Kidney (tissue), 14 donors: ENCODE measurements around the gene KRT33B. TPM values are rescaled to one million over a fixed set of nuclear protein-coding genes. Genes with fewer than 3 reads are reported as not detected.
A peak's percentile ranks its signal among the peaks of the same experiment; 100 is the strongest.

Source experiments
- DNase-seq, 5 donors: peaks; one replicate each; pipeline ENCODE4 v3.0.0-alpha.2; 2013 to 2020
- FAIRE-seq: peaks from 2 replicates; lab custom pipeline; 2012; peaks lifted over from hg19 to GRCh38; lab: Jason Lieb, UNC
- H3K27ac ChIP-seq, 2 donors: one replicate each; pipeline ENCODE4 v1.7.0; 2013; ENCODE audit warnings: low read depth in 2 of 2, low read length in 2 of 2, inconsistent platforms in 1 of 2
- H3K27me3 ChIP-seq: one replicate; pipeline ENCODE4 v1.7.1; 2013; ENCODE audit warnings: low read length, inconsistent platforms; ENCODE audit not compliant: control insufficient read depth, insufficient read depth
- H3K36me3 ChIP-seq, 3 donors: one replicate each; pipeline versions ENCODE4 v1.7.0 to v1.7.1; 2013; ENCODE audit warnings: low read length in 3 of 3, control low read depth in 1 of 3, inconsistent platforms in 1 of 3; ENCODE audit not compliant: insufficient read depth in 3 of 3, control insufficient read depth in 2 of 3
- H3K4me1 ChIP-seq, 3 donors: one replicate each; pipeline versions ENCODE4 v1.7.0 to v1.7.1; 2013; ENCODE audit warnings: low read length in 3 of 3, inconsistent platforms in 1 of 3, low read depth in 1 of 3; ENCODE audit not compliant: control insufficient read depth in 2 of 3, insufficient read depth in 2 of 3
- H3K4me3 ChIP-seq, 3 donors: one replicate each; pipeline versions ENCODE4 v1.7.0 to v1.8.1; 2013; ENCODE audit warnings: low read length in 3 of 3, control low read depth in 1 of 3, inconsistent platforms in 1 of 3
- H3K9ac ChIP-seq, 3 donors: one replicate each; pipeline versions ENCODE4 v1.7.0 to v1.7.1; 2013; ENCODE audit warnings: low read length in 3 of 3, control low read depth in 1 of 3, inconsistent platforms in 1 of 3
- H3K9me3 ChIP-seq, 3 donors: one replicate each; pipeline versions ENCODE4 v1.7.0 to v1.7.1; 2013; ENCODE audit warnings: low read length in 3 of 3, control low read depth in 1 of 3, inconsistent platforms in 1 of 3; ENCODE audit not compliant: control insufficient read depth in 2 of 3, insufficient read depth in 1 of 3
- intact Hi-C: fragments of 100-400 bp; cut with DNase I; formaldehyde crosslinking; loops from one replicate; pipeline ENCODE4 v1.11.1; 2022
- polyA plus RNA-seq: library from polyadenylated mRNA; stranded (reverse); fragments of 350-450 nt; fragmentation: Illumina TruSeq; extraction: RNeasy Lipid Tissue Mini Kit (QIAGEN cat#74804); gene quantifications from one replicate; pipeline ENCODE4 v1.2.3, GENCODE V29; 2014; ENCODE audit warnings: low read depth, low replicate concordance; ENCODE audit not compliant: insufficient read depth
- total RNA-seq: library from RNA; stranded (reverse); fragmentation: NEBNext Ultra II Directional; extraction: Animal tissue kit (Norgen Biotek cat#: 25700); gene quantifications from one replicate; pipeline ENCODE4 v1.2.1, GENCODE V29; 2021
- TF ChIP-seq, protein P1 (sequence below): IDR thresholded peaks from 3 replicates; pipeline ENCODE4 v1.5.1; 2012; ENCODE audit warnings: mild to moderate bottlenecking, moderate library complexity, borderline replicate concordance; ENCODE audit not compliant: insufficient read depth; ENCODE audit errors: extremely low read depth
- donor health status: control.
- donor health status: control.
- donor health status: control.
- donor health status: control.
- donor health status: control.
- donor health status: DM: yes; HTN: yes; CAD: no.
- donor health status: Normal renal cell carcinoma (clear cell type).

Gene KRT33B
- total and polyA plus RNA-seq, 2 donors from 2014 or later = not detected

- FAIRE-seq = no peak
Observed at GRCh38 chr17:41340494-41340893, 29.1 kb downstream of the KRT33B start.

GRCh38 chr17:41339571-41340172 lies 29.9 kb downstream of the KRT33B start:
- no peak for FAIRE-seq
- TF ChIP-seq, protein P1, sequence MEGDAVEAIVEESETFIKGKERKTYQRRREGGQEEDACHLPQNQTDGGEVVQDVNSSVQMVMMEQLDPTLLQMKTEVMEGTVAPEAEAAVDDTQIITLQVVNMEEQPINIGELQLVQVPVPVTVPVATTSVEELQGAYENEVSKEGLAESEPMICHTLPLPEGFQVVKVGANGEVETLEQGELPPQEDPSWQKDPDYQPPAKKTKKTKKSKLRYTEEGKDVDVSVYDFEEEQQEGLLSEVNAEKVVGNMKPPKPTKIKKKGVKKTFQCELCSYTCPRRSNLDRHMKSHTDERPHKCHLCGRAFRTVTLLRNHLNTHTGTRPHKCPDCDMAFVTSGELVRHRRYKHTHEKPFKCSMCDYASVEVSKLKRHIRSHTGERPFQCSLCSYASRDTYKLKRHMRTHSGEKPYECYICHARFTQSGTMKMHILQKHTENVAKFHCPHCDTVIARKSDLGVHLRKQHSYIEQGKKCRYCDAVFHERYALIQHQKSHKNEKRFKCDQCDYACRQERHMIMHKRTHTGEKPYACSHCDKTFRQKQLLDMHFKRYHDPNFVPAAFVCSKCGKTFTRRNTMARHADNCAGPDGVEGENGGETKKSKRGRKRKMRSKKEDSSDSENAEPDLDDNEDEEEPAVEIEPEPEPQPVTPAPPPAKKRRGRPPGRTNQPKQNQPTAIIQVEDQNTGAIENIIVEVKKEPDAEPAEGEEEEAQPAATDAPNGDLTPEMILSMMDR = no peak
- Histone ChIP-seq H3K9me3 (no peaks in the 10 kb centered on the region), H3K27ac (no peak overlapping the region), H3K27me3 (no peaks in the 10 kb centered on the region), H3K9ac (no peak overlapping the region), H3K36me3 (no peaks in the 10 kb centered on the region), H3K4me1 (peaks cover 0 to 2% (median 2%) of the 10 kb centered on the region in 3 donors), H3K4me3 (no peak overlapping the region)
- intact Hi-C loops = no loop called here
- peak in 1 of 5 donors; percentile 51 for DNase-seq

More at GRCh38 chr17:41340494-41340893, 29.1 kb downstream of the KRT33B start:
- no peak overlapping the region for H3K9ac ChIP-seq
- intact Hi-C loops = no loop called here
- no peaks in the 10 kb centered on the region for H3K9me3 ChIP-seq
- TF ChIP-seq, protein P1 = no peak
- no peaks in the 10 kb centered on the region for H3K27me3 ChIP-seq
- H3K36me3 ChIP-seq = no peaks in the 10 kb centered on the region
- H3K4me1 ChIP-seq = peaks cover 0 to 2% (median 2%) of the 10 kb centered on the region in 3 donors
- peak overlapping the region in 1 of 2 donors; percentile 7 for H3K27ac ChIP-seq
- peak in 4 of 5 donors; percentile 76 to 87 (median 81) for DNase-seq
- H3K4me3 ChIP-seq = no peak overlapping the region

DNA sequence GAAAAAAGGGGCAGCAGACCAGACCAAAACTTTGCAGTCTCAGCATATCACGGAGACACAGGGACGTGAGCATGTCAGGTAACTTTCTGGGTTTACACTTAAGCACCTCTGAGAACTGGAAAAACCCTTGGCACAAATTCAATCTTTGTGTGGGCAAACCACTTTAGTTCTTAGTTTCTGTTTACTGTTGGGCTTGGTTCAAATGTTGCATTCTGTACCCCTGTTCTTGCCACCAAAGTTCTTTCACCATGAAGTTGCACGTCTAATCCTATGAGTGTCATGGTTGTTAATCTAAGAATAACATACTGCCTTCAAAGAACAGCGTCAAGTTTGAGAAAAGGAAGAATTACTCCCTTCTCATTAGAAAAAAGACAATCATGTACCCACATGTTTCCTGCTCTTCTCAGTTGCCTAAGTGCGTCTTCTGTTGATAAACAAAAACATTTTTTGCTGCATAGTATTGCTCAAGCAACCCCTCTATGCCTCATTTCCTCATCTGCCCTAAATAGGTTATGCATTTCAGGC lies 30.6 kb downstream of the KRT33B start:
- FAIRE-seq (no peak), DNase-seq (peak in 1 of 5 donors; percentile 37)
- Histone ChIP-seq H3K4me3 (no peak overlapping the region), H3K27ac (no peak overlapping the region), H3K4me1 (peaks cover 0 to 2% (median 2%) of the 10 kb centered on the region in 3 donors), H3K27me3 (no peaks in the 10 kb centered on the region), H3K9me3 (no peaks in the 10 kb centered on the region), H3K9ac (no peak overlapping the region), H3K36me3 (no peaks in the 10 kb centered on the region)
- TF ChIP-seq, protein P1 = no peak
- intact Hi-C loops = no loop called here
